Measurements from ENCODE around the gene PARD3. TPM values are rescaled to one million over a fixed set of nuclear protein-coding genes. Genes with fewer than 3 reads are reported as not detected.

The PARD3 gene
- total and polyA plus RNA-seq, 2 donors (not counting 3 experiments of a cell fraction or from before 2014, with no cell fraction given): 7.3 to 24.1 TPM

GRCh38 chr10:34526758-34527730, 288.1 kb downstream of the PARD3 start:
- Histone ChIP-seq H3K9me1 (replicated peaks; ENCODE audit: control insufficient read depth, extremely low read depth, insufficient read depth, low read length) (no peaks in the 10 kb centered on the region), H3K27ac (ENCODE audit: insufficient read depth, low read depth, low read length) (peak overlapping the region; percentile 89), H3K36me3 (ENCODE audit: control insufficient read depth in 2 of 2, extremely low read depth in 1 of 2, insufficient read depth in 2 of 2, low read length in 2 of 2) (no peaks in the 10 kb centered on the region), H3K4me2 (ENCODE audit: insufficient read depth, low read length) (peak overlapping the region; percentile 48), H3K4me1 (ENCODE audit: control insufficient read depth, extremely low read depth, insufficient read depth, low read length) (peaks cover 33% of the 10 kb centered on the region), H3K79me2 (ENCODE audit: control insufficient read depth, insufficient read depth, low read length) (no peaks in the 10 kb centered on the region), H3K4me3 (replicated peaks in 1 of 3; ENCODE audit: insufficient read depth in 1 of 3, low read depth in 1 of 3, low read length in 3 of 3) (no peak overlapping the region), H3K9me3 (replicated peaks; ENCODE audit: control insufficient read depth, insufficient read depth, low read length) (no peaks in the 10 kb centered on the region), H2AFZ (ENCODE audit: low read depth, low read length) (peak overlapping the region; percentile 29), H4K20me1 (replicated peaks; ENCODE audit: control insufficient read depth, extremely low read depth, insufficient read depth, low read length) (no peaks in the 10 kb centered on the region), H3K27me3 (ENCODE audit: control insufficient read depth in 2 of 2, insufficient read depth in 2 of 2, low read length in 2 of 2) (no peaks in the 10 kb centered on the region), H3K9ac (replicated peaks; ENCODE audit: extremely low read depth, insufficient read depth, low read length) (peak overlapping the region; percentile 55)
- DNase-seq (ENCODE audit: low read depth, low spot score) (peak; percentile 91), FAIRE-seq (peak; percentile 93)
- intact Hi-C loops (cut with micrococcal nuclease) (loop anchor here (1.0 to 10.0 kb wide), 5 partner anchors 111 to 1332 kb away; no protein-coding TSS in a partner anchor), dilution Hi-C loops (cut with MboI; ENCODE audit: extremely low pct_ligation_motif_present, low sequenced_read_pairs) (no loop called here)
- CTCF ChIA-PET: interaction anchor here (0.6 to 7.8 kb wide), 6 partner anchors 53 to 1277 kb away, joined by 3 to 109 read pairs (median 4); partner anchors contain the start of gene NRP1
- TF ChIP-seq JUN (IDR thresholded peaks at IDR 0.05; ENCODE audit: borderline replicate concordance, insufficient read depth, insufficient read length, low read depth): peak; percentile 92
- TF ChIP-seq MYC (IDR thresholded peaks at IDR 0.05; ENCODE audit: low read depth, low read length): no peak
- peak in 1 of 2 donors; percentile 5 for TF ChIP-seq CTCF (IDR thresholded peaks at IDR 0.05; ENCODE audit: extremely low read depth in 1 of 2, insufficient read depth in 1 of 2, low read depth in 1 of 2, low read length in 2 of 2)
- no peak for TF ChIP-seq POLR2A (IDR thresholded peaks at IDR 0.05; ENCODE audit: low read depth, low read length)
- TF ChIP-seq FOS (IDR thresholded peaks at IDR 0.05; ENCODE audit: borderline replicate concordance, insufficient read depth, low read length): peak; percentile 85
- no peak for TF ChIP-seq MAX (IDR thresholded peaks at IDR 0.05; ENCODE audit: insufficient read depth, insufficient read length)
- peak; percentile 18 for TF ChIP-seq GATA2 (IDR thresholded peaks at IDR 0.05; ENCODE audit: insufficient read depth, insufficient read length, low read depth, low read length)
- peak; percentile 23 for TF ChIP-seq POLR2AphosphoS5 (IDR thresholded peaks at IDR 0.05; ENCODE audit: insufficient read depth, low read depth, low read length)
- TF ChIP-seq EZH2 (IDR thresholded peaks at IDR 0.05; ENCODE audit: borderline replicate concordance, low read depth, low read length, severe bottlenecking): no peak
- BruUV-seq (replicated peaks): TSS peak; percentile 27
- POLR2A ChIA-PET: no interaction called here
